ENCODE measurements around the gene KRTAP16-1. TPM values are rescaled to one million over a fixed set of nuclear protein-coding genes. Genes with fewer than 3 reads are reported as not detected.

Gene KRTAP16-1
- total and polyA plus RNA-seq, 2 of the 13 experiments (the other 11 are each of a cell fraction or from before 2014, with no cell fraction given) = not detected

GRCh38 chr17:41329279-41329948, 20.3 kb upstream of the KRTAP16-1 start (continued):
- TF ChIP-seq XRCC5 (optimal IDR thresholded peaks at IDR 0.05; ENCODE audit: low read length) = no peak
- TF ChIP-seq IKZF1 (IDR thresholded peaks at IDR 0.05) = no peak
- no peak for TF ChIP-seq RERE (CRISPR knock-in tag; IDR thresholded peaks at IDR 0.05; ENCODE audit: low read depth)
- TF ChIP-seq SALL2 (CRISPR knock-in tag; IDR thresholded peaks at IDR 0.05) = no peak
- no peak for TF ChIP-seq KLF12 (CRISPR knock-in tag; IDR thresholded peaks at IDR 0.05; ENCODE audit: borderline replicate concordance)
- no peak for TF ChIP-seq ZFP36 (IDR thresholded peaks at IDR 0.05; ENCODE audit: borderline replicate concordance, low read depth, low read length, partially characterized antibody)
- no peak for TF ChIP-seq CBX1 (IDR thresholded peaks at IDR 0.05; ENCODE audit: low read depth)
- TF ChIP-seq SIN3B (IDR thresholded peaks at IDR 0.05; ENCODE audit: low read length) = no peak
- TF ChIP-seq ELF3 (CRISPR knock-in tag; IDR thresholded peaks at IDR 0.05) = peak; percentile 45; the same call in 1 of the 2 replicates
- TF ChIP-seq MIXL1 (CRISPR knock-in tag; IDR thresholded peaks at IDR 0.05) = no peak
- no peak for TF ChIP-seq TARDBP (CRISPR knock-in tag; IDR thresholded peaks at IDR 0.05)
- 0 out of 2 replicates have a peak, but pooled peaks have one; percentile 15 for TF ChIP-seq HHEX (CRISPR knock-in tag; IDR thresholded peaks at IDR 0.05)
- TF ChIP-seq ZNF878 (CRISPR knock-in tag; IDR thresholded peaks at IDR 0.05) = no peak
- no peak for TF ChIP-seq SP4 (CRISPR knock-in tag; IDR thresholded peaks at IDR 0.05)
- TF ChIP-seq NBN (conservative IDR thresholded peaks at IDR 0.05) = no peak
- no peak for TF ChIP-seq POLR2AphosphoS2 (IDR thresholded peaks at IDR 0.05; ENCODE audit: low read depth, low read length)
- no peak for TF ChIP-seq ZNF17 (CRISPR knock-in tag; IDR thresholded peaks at IDR 0.05)
- TF ChIP-seq ZFAT (CRISPR knock-in tag; conservative IDR thresholded peaks at IDR 0.05) = no peak
- TF ChIP-seq ZNF687 (CRISPR knock-in tag; IDR thresholded peaks at IDR 0.05) = peak; percentile 40
- TF ChIP-seq ZNF512B (CRISPR knock-in tag; IDR thresholded peaks at IDR 0.05; ENCODE audit: borderline replicate concordance) = 0 out of 2 replicates have a peak, but pooled peaks have one; percentile 32

All from HepG2 (cell line).